ENCODE results near the gene IQSEC2. TPM values are rescaled to one million over a fixed set of nuclear protein-coding genes. Genes with fewer than 3 reads are reported as not detected.
A peak's percentile ranks its signal among the peaks of the same experiment; 100 is the strongest.

IQSEC2 gene
- total and polyA plus RNA-seq, 2 of the 8 experiments (the other 6 are each of a cell fraction or from before 2014, with no cell fraction given) = 6.1 to 54.9 TPM

DNA sequence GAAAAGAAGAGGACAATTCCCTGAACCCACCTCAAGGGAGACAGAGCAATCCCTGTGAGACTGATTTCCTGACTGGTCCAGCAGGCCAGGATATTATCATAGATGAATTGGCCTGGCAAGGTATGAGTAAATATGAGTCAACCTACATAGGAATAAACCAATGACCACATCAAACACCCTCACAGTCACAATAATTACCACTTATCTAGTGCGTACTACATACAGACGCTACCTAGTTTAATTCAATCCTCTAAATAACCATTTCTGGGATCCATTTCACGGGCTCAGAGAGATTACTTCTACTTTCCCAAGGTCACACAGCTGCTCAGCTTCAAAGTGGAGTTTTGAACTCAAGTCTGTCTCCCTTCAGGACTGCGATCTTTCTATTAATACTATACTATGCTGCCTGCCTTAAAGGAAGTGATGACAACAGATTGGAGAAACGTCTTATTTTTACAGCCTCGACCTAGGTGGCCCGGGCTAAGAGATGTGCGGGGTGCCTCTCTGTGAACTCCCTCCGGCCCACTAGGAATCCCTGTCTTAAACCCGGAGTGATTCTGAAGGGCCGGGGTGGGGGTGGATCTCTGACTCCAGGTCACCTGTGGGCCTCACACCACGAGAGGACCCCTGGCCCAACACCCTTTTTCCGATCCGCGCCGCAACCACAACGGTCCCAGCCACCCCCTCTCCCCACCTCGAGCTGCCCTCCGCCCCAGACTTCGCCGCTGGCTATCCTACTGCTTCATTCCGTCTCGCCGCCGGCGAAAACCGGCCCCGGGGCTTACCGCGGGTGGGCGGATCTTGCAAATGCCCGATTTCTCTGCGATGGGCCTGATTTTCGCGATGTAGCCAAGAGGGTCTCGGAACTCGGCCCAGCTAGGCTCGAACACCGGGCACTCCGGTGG is 57.2 kb downstream of the IQSEC2 start:
- DNase-seq (ENCODE audit: low read depth in 1 of 2, low spot score in 2 of 2) = peak in 1 of 2 experiments; percentile 44
- Histone ChIP-seq H3K27ac (ENCODE audit: low read depth, low read length) (peak overlapping the region; percentile 99), H4K91ac (replicated peaks; ENCODE audit: insufficient read length, low read length) (no peak overlapping the region), H3K23me2 (ENCODE audit: low read depth, low read length) (no peaks in the 10 kb centered on the region; the same call in 1 of the 2 replicates), H4K5ac (ENCODE audit: insufficient read length, low read depth, low read length) (peak overlapping the region; percentile 24), H3K18ac (ENCODE audit: extremely low read depth, low read length) (no peak overlapping the region), H3K4ac (replicated peaks; ENCODE audit: insufficient read length, low read depth, low read length) (no peak overlapping the region), H2AK5ac (ENCODE audit: low read depth, low read length) (0 out of 2 replicates have a peak overlapping the region, but pooled peaks have one; percentile 53), H2BK20ac (ENCODE audit: low read length) (no peak overlapping the region), H3K4me1 (replicated peaks in 1 of 4; ENCODE audit: control insufficient read depth in 3 of 4, insufficient read depth in 4 of 4, low read length in 3 of 4) (peaks cover 0 to 3% (median 1%) of the 10 kb centered on the region in 4 experiments; a peak in 4 of 7 replicates), H3K9ac (replicated peaks in 1 of 4; ENCODE audit: extremely low read depth in 1 of 4, low read depth in 3 of 4, low read length in 3 of 4) (peak overlapping the region; percentile 92 to 98 (median 97)), H2BK120ac (replicated peaks; ENCODE audit: low read depth, low read length) (no peak overlapping the region), H4K8ac (ENCODE audit: extremely low read depth, insufficient read depth, low read length) (peak overlapping the region; percentile 98), H3K4me3 (ENCODE audit: extremely low read depth in 1 of 4, insufficient read depth in 2 of 4, low read depth in 3 of 4, low read length in 4 of 4) (peak overlapping the region; percentile 81 to 100 (median 90)), H3K79me2 (ENCODE audit: control insufficient read depth in 1 of 2, insufficient read depth in 2 of 2, low read length in 2 of 2) (peaks cover 25 to 43% of the 10 kb centered on the region in 2 experiments), H4K20me1 (replicated peaks in 1 of 2; ENCODE audit: control insufficient read depth in 1 of 2, insufficient read depth in 2 of 2, low read length in 2 of 2) (peaks cover 5 to 14% of the 10 kb centered on the region in 2 experiments), H2BK12ac (ENCODE audit: low read depth, low read length) (0 out of 2 replicates have a peak overlapping the region, but pooled peaks have one; percentile 84), H2AFZ (ENCODE audit: low read length) (no peak overlapping the region), H3K14ac (ENCODE audit: insufficient read length) (no peak overlapping the region), H2BK5ac (ENCODE audit: low read depth, low read length) (peak overlapping the region; percentile 99), H3K79me1 (ENCODE audit: low read depth, low read length) (no peaks in the 10 kb centered on the region; the same call in none of the 2 replicates), H3K27me3 (replicated peaks in 1 of 4; ENCODE audit: control insufficient read depth in 3 of 4, extremely low read depth in 1 of 4, insufficient read depth in 3 of 4, low read length in 3 of 4) (no peaks in the 10 kb centered on the region), H2BK15ac (ENCODE audit: low read length) (no peak overlapping the region), H3K56ac (replicated peaks; ENCODE audit: insufficient read length, low read depth, low read length) (peak overlapping the region; percentile 98), H3K36me3 (ENCODE audit: control insufficient read depth in 2 of 4, insufficient read depth in 4 of 4, low read length in 3 of 4) (peaks cover 2 to 22% (median 10%) of the 10 kb centered on the region in 4 experiments; a peak in 6 of 8 replicates), H3K9me3 (ENCODE audit: insufficient read depth in 2 of 2, low read depth in 1 of 2, low read length in 1 of 2) (no peaks in the 10 kb centered on the region), H3K4me2 (ENCODE audit: insufficient read depth in 1 of 2, low read depth in 2 of 2, low read length in 2 of 2) (peak overlapping the region; percentile 73 to 89), H3K23ac (ENCODE audit: insufficient read length) (no peak overlapping the region)
- CTCF ChIA-PET (ENCODE audit: partially characterized antibody) = interaction anchor here (1.0 to 1.8 kb wide), 5 partner anchors 10 to 221 kb away, joined by 3 to 4 read pairs (median 3); no protein-coding TSS in a partner anchor
- 21% methylated on average over 12 of the region's 40 CpGs; no CpG with 5 or more reads in 1 of the 2 experiments for WGBS, 2 experiments (ENCODE audit: extremely low coverage in 1 of 2, insufficient coverage in 1 of 2, insufficient read length in 1 of 2, insufficient replicate concordance in 2 of 2, low coverage in 1 of 2, low lambda C conversion rate in 2 of 2, missing lambda C conversion rate in 1 of 2)
- no peak for TF ChIP-seq MAFK (IDR thresholded peaks at IDR 0.05; ENCODE audit: low read depth, low read length)
- TF ChIP-seq, protein P1, sequence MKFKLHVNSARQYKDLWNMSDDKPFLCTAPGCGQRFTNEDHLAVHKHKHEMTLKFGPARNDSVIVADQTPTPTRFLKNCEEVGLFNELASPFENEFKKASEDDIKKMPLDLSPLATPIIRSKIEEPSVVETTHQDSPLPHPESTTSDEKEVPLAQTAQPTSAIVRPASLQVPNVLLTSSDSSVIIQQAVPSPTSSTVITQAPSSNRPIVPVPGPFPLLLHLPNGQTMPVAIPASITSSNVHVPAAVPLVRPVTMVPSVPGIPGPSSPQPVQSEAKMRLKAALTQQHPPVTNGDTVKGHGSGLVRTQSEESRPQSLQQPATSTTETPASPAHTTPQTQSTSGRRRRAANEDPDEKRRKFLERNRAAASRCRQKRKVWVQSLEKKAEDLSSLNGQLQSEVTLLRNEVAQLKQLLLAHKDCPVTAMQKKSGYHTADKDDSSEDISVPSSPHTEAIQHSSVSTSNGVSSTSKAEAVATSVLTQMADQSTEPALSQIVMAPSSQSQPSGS (IDR thresholded peaks at IDR 0.05; ENCODE audit: low read length) = no peak
- FAIRE-seq = no peak
- POLR2A ChIA-PET (ENCODE audit: partially characterized antibody) = interaction anchor here (1.0 to 1.7 kb wide), 6 partner anchors 10 to 198 kb away, joined by 4 to 8 read pairs (median 5); partner anchors contain the start of genes RIBC1 and SMC1A

Data from H1 (cell line).